Measurements from ENCODE around the gene GLCCI1. TPM values are rescaled to one million over a fixed set of nuclear protein-coding genes. Genes with fewer than 3 reads are reported as not detected.
A peak's percentile ranks its signal among the peaks of the same experiment; 100 is the strongest.
"Not testable (repeated sequence)": the region's sequence is repeated elsewhere in the genome, so short reads cannot be mapped to it uniquely, and the experiment has no call there.

GLCCI1 gene
- polyA plus RNA-seq, 1 donor, result 50.4 TPM

DNA sequence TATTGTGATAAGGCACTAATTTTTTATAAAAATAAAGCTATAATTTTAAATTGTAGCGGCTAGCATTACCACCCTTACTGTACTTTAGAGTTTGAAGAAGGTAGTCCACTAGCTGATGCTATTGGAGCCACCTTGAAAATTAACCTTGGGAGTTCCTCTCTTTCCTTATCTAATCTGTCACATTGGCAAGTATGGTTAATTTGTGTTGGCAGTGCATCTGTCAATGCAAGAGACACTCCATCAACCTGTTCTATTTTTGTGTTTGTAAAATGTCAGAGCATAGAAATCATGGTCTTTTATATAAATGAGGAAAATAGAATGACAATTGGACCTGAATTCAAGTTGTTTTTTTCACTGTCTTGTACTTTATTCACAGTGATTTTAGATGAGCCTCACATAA lies 20.5 kb downstream of the GLCCI1 start:
- DNase-seq, result no peak

DNA sequence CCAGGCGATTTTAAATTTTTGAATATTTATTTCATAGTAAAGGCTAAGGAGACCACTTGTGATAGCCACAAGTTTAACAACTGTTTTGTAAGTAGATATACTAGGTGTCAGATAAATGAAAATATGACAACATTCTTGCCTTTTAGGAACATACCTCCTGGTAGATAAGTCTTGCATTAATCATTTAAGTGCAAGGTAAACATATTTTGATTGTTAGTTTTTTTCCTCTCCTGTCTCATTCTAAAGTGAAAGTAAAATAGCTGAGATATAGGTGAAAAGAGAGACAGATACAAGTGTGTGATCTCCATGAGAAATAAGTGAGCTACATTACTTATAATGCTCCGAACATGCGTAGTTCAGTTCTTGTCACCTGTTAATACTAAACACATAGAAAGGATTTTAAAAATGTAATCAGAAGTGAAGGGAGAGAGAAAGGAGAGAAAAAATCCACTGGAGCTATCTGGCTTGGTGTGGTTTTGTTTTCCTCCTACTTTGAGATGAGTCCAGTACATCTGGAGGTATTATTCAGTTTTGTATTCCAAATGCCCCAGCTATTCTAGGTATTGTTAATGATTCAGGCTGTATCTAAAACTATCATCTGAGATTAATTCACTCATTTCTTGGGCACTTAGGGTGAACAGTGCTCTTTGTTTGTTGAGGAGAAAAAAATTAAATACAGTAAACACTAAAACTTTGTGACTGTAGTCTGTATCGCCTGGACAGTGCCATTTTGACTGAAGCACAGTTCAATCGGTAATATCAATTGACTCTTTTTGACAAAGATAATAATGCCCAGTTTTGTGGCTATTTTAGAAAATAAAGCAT lies 21.2 kb downstream of the GLCCI1 start:
- no peak for DNase-seq

GRCh38 chr7:7990441-7990761 lies 21.8 kb downstream of the GLCCI1 start:
- no peak for DNase-seq

DNA sequence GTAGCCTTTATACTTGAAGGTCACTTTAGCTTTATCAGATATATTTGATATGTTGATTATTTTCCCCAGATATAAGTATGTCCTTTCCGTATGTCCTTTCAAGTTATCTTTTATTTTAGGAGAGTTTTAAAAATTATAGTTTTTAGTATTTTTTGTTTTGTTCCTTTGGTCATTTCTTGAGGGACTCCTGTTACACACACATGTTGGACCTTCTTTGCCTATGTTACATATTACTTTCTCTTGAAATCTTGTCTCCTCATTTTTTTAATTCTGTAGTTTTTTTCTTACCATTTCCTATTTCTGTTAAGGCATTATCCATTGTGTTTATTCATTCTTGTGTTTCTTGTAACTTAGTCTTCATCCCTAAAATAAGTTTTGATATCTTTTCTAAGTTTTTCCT lies 23.9 kb downstream of the GLCCI1 start:
- no peak for DNase-seq

- not testable (repeated sequence) for DNase-seq
Measured at GRCh38 chr7:7995348-7995747, 26.8 kb downstream of the GLCCI1 start.

GRCh38 chr7:7996568-7996967 lies 28.0 kb downstream of the GLCCI1 start:
- DNase-seq, result peak; percentile 25

DNA sequence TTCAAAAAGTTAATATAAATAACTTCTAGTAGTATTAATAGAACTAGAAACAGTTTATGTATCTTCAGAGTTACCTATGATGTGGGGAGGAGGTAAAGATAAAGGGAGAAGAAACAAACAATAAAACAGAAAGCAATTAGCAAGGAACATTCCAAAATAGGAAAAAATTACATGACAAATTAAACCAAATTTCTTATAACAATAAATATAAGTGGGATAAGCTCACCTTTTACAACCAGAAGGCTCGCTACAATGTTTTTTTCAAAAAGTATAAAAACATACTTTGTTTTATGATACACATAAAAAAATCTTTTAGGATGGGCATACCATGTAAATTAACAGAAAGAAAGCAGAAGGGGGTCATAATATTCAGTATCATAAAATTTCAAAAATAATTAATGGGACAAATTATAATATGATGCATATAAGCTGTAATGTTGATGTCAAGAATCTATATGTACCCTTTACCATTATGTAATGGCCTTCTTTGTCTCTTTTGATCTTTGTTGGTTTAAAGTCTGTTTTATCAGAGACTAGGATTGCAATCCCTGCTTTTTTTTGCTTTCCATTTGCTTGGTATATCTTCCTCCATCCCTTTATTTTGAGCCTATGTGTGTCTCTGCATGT lies 31.8 kb downstream of the GLCCI1 start:
- no peak for DNase-seq

DNA sequence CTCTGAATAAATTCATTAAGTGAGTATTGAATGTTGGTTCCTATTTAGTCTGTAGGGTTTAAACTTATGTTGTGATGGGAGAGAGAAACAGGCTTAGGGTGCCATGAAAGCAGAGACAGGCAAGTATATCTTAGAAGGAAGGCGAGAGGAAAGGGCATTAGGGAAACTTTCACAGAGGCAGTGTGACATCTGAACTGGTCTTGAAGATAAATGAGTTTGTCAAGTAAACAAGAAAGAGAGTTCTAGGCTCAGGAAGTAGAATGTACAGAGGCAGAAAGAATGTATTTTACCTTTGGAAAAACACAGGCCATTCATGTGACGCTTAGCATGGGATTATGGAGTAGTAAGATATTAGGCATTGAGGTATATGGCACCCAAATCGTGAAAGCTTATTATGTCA lies 34.5 kb downstream of the GLCCI1 start:
- no peak for DNase-seq

- DNase-seq, result no peak
Measured at GRCh38 chr7:8005279-8005678, 36.7 kb downstream of the GLCCI1 start.

- DNase-seq, result no peak
Measured at GRCh38 chr7:8014399-8014798, 45.8 kb downstream of the GLCCI1 start.

DNA sequence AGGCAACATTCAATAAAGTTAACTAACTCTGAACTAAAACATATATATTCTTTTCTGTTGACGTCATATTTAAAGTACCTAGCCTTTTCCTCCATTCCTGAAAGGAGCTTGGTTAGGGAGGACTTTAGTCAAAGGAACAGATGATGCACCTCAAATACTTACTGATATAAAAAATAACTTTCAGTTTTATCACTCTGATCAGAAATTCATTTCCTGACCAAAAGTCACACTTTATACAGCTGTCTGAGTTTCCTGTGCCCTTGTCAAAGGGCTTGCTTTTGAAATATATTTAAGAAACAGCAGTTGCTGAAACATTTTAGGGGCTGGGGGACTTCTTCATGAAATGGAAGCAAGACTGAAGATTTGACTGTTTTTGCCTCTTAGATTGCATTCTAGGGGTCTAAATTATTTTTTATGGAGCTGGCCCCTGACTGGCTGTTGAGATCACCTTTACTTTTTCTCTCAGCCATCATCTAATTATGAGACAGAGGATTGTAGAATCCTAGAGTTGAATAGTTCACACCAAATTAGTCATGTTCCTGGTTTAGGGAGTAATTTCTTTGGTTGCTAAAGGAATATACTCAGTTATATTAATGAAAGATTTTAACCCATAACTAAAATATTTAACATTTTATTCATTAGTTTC lies 46.6 kb downstream of the GLCCI1 start:
- no peak for DNase-seq

DNA sequence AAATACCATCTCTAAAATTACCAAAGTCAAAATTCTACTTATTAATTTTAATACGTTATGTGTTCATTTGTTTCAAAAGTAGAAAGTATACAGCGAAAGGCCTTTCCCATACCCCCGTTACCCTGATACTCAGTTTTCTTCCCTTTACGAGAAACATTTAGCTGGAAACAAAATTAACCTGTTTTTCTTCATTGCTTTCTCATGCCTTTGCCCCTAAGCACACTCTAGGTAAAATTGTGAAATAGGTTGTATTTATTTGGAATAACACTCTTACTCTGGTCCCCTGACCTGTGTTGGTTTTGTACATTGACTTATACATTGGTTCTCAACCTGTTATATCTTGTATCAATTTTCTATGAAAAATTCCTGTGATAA lies 47.1 kb downstream of the GLCCI1 start:
- DNase-seq, result no peak

GRCh38 chr7:8017423-8017822 lies 48.8 kb downstream of the GLCCI1 start:
- DNase-seq, result no peak

DNA sequence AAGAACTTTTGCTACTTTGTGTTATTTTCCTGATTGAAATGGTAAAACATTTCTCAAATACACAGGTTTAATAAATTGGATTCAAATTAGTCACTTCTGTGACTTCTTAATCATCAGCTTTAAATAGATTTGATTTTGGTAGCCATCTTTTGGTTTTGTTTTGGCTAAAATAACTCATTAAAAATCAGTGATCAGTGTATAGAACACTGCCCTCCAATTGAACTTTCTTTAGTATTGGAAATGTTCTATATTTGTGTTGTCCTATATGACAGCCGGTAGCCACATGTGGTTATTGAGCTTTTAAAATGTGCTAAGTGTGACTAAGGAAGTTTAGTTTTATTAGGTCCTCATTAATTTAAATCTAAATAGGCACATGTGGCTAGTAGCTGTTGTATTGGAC lies 50.4 kb downstream of the GLCCI1 start:
- no peak for DNase-seq

GRCh38 chr7:8022628-8023027 lies 54.0 kb downstream of the GLCCI1 start:
- no peak for DNase-seq

DNA sequence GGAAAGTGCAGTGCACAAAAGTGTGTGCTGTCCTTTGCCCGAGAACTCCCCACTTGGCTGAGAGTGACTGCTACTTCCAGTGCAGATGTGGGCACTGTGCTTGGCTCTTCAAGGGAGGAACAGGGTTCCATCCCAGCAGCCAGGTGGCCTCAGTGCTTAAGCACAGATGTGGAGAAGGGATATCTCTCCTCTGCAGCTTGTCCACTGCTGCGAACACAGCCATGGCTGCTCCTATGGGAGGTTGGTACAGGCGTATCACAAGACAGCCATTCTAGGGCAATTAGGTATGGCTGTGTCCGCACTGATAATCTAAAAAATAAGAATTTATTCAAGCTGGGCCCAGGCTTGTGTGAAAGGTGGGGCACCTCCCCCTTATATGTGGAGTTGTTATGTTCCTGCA lies 66.6 kb downstream of the GLCCI1 start:
- no peak for DNase-seq

DNA sequence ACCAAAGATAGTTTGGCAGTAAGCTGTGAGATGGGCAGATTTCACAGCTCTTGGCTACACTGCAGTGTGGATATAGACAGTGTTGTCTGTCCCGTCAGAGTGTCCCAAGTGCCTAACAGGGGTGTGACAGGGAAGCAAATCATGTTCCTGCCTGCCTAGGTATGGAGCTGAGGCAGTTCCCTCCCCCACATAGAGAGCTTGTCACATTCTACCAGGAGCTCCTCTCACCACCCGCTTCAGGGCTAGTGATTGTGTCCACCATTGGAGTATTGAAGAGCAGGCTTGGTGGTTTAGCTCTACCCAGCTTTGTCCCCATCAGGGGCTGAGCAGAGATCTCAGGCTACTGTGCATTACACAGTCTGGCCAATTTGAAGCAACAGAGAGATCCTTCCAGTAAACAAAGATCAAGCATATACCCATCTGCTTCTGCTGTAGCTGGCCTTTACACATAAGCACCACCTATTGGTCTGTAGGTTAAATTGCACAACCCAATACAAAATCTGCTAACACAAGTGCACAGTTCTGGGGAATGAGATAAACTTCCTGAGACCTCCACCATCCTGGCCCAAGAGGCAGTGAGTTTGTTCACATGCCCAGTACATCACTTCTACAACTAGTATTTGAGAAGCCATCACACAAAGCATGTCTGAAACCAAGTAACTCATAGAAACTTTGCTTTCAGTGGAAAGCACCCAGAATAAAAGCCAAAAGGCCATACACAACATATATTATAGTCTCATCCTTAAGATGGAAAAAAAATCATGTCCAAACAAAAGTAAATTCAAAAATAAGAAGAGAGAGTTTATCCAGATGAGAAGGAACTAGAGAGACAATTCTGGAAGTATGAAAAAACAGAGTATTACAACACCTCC lies 67.3 kb downstream of the GLCCI1 start:
- no peak for DNase-seq

GRCh38 chr7:8037151-8037550 lies 68.6 kb downstream of the GLCCI1 start:
- DNase-seq, result no peak

DNA sequence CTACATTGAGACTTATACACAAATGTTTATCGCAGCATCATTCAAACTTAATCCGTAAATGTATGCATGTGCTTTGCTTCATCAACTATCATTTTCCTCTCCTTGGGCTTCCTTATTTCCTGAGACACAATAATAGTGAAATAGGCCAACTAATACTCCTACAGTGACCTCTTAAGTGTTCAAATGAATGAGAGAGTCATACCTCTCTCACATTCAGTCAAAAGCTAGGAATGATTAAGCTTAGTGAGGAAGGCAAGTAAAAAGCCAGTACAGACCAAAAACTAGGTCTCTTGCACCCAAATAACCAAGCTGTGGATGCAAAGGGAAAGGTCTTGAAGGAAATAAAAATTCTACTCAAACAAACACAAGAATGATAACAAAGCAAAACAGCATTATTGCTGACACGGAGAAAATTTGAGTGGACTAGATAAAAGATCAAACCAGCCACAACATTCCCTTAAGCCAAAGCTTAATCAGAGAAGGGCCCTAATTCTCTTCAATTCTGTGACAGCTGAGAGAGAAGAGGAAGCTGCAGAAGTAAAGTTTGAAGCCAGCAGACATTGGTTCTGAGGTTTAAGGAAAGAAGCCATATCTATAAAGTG lies 72.3 kb downstream of the GLCCI1 start:
- no peak for DNase-seq

DNA sequence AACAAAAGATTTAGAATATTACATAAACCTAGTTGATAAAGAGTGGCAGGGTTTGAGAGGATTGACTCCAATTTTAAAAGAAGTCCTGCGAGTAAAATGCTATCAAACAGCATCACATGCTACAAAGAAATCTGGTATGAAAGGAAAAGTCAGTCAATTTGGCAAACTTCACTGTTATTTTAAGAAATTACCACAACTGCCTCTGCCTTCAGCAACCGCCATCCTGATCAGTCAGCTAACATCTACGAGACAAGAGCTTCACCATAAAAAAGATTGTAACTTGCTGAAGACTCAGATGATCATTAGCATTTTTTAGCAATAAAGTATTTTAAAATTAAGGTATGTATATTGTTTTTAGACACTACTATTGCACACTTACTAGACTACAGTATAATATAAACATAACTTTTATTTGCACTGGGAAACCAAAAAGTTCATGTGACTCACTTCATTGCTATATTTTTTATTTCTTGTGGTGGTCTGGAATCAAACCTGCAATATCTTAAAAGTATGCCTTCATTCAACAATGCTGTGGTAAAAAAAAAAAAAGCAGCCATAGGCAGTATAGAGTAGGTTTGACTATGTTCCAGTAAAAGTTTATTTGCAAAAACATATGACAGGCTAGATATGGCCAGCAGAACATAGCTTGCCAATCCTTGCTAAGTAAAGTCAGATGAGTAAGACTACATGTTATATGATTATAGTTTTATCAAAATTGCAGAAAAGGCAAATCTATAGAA lies 74.4 kb downstream of the GLCCI1 start:
- DNase-seq, result no peak

DNA sequence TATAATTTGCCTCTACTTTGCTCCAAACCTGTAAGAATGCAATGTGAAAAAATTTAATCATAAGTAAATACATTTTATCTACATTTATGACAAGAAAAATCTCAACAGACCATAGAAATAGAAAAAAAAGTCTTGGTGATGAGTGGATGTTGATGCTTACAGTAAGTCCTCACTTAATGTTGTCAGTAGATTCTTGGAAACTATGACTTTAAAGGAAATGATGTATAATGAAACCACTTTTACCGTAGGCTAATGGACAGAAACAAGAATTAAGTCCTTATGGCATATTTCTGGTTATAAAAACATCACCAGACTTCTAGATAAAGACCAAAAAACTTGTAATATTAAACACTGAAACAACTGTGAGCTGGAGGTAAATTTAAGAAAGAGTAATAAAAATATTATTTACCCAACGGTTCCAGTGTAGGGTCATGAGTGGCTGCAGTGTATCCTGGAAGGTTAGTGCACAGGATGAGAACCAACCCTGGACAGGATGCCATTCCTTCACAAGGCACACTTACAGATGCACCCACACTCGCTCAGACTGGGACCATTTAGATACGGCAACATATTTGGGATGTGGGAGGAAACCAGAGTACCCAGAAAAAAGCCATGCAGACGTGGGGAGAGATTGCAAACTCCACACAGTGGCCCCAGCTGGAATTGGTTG lies 76.3 kb downstream of the GLCCI1 start:
- DNase-seq, result no peak

Data from left kidney (tissue), 2 donors.